ENCODE results near the gene PCSK6. TPM values are rescaled to one million over a fixed set of nuclear protein-coding genes. Genes with fewer than 3 reads are reported as not detected.

Gene PCSK6
- total RNA-seq = 34.4 and 37.1 TPM in 2 replicates

DNA sequence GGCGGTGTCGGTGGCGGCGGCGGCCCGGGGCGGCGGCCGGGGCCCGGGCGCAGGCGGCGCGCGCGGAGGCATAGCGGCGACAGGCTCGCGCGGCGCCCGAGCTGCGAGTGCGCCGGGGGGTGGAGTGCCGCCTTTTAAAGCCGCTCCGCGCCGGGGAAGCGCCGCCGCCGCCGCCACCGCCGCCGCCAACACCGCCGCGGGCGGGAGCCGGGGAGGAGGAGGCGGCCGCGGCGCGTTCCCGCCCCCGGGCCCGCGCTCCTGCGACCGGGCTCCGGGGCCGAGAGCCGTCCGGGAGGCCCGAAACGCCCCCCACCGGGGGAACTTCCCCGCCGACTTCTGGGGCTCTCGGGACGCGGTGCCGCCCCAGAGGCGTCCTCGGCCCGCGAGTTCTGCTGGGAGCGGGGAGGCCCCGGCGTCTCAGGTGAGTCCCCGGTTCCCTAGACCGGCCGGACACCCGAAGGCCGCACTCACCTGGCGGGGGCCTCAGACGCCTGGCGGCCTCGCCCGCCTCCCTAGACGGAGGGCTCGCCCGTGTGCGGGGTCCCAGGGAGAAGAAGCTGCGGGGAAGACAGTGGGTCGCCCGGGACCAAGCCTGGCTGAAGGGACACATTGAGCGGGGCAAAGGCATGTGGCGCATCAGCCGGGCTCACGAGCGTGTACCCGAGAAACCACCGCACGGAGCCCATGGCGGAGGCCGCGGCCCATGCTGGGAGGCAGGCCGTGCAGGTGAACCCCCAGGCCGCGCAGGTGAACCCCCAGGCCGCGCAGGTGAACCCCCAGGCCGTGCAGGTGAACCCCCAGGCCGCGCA lies at the start of gene PCSK6:
TSS of gene PCSK6 (minus strand) at position 109 of the 809 bp plus-strand sequence. CDS start at position 72, 37 bp downstream.

DNA sequence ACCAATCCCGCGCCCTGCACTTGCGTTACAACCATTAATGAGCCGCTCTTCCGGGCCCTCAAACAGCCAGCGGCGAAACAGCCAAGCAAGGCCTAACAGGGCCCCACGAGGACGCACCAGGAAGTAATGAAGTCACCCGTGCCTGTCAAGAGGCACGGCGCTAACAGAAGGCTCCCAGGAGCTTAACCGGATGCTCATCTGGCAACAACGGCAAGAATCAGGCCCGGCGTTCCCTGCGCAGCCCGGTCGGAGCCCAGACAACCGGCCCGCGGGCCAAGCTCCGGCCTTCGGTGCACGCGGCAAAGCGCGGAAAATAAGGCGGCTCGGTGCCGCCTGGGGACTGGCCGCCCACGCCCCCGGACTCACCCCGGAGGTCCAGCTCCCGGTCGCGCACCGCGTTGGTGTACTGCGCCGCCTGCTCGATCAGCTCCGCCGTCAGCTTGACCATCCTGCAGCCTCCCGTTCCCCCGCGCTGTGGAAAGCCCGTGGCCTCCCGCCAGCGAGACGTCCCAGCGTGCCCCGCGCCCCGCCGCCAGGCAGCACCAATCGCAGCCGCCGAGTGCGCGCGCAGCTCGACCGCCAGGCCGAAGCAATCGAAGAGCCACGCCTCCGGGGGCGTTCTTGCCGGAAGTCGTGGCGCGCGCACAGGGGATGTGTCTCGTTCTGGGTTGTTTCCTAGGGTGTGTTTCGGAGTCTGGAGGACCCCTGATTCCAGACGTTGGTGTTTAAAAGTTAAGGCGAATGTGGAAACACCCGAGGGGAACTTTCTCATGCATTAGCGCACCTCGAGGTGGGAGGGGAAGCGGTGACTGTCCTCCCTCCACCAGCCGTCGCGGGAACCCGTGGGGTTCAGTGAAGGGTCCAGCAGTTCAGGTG lies 194.5 kb downstream of the PCSK6 start, which contains the start of gene SNRPA1:
TSS of gene SNRPA1 (minus strand) at position 518 of the 876 bp plus-strand sequence. CDS start at position 448, 70 bp downstream.

DNA sequence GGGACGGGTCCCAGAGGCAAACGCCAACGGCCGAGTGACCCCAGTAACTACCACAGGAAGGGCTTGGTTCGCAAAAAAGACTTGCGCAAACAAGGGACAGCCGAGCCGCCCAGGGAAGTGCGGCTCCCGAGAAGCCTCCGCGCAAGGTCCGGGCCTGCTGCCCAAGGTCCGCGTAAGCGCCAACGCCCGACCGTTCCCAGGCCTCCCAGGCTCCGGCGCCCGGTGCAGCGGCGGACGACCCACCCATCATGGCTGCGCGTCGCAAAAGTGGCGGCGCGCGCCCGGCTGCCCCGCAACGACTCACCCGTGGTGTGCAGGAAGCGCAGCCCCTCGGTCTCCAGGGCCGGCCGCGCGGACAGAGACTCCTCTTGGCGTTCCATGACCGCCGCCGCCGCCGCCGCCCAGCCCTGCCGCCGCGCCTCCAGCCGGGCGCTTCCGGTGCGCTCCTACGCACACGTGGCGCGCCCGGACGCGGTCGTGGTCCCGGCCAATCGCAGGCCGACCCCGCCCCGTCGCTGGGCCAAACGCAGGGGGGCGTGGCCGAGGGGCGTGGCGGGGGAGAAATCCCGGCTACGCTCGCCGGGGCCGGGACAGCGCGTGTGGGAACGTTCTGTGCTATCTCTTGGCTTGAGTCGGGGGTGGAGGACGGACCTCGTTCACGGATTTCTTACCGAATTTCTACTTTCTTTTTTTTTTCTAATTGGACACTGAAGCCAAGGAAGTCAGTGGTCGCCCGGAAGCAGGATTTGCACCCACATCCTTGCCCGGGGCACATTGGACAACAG lies 212.3 kb downstream of the PCSK6 start, which contains the start of gene SELENOS:
TSS of gene SELENOS (minus strand) at position 448 of the 785 bp plus-strand sequence. CDS start at position 380, 68 bp downstream.

Other genes with a start within 250 kb of the PCSK6 start
- gene CHSY1, start 237.7 kb downstream of the PCSK6 start, total RNA-seq = 27.3 and 32.8 TPM in 2 replicates
- 51.3 and 80.5 TPM in 2 replicates for gene SELENOS, start 212.2 kb downstream of the PCSK6 start, total RNA-seq
- gene SNRPA1, start 194.5 kb downstream of the PCSK6 start, total RNA-seq = 11.1 and 13.5 TPM in 2 replicates
- gene TM2D3, start 162.7 kb upstream of the PCSK6 start, total RNA-seq = 53.9 and 104 TPM in 2 replicates
- gene TARS3, start 234.8 kb upstream of the PCSK6 start, total RNA-seq = 9.9 and 15.0 TPM in 2 replicates

Measured in dermis lymphatic vessel endothelial cell (primary cell).